Mesothelial cell of epicardium (in vitro differentiated cells): Measurements from ENCODE around the gene ASB1. TPM values are rescaled to one million over a fixed set of nuclear protein-coding genes. Genes with fewer than 3 reads are reported as not detected.

Experiments
- DNase-seq, 2 experiments: peaks; one replicate each; pipeline ENCODE4 v3.0.0; 2021; ENCODE audit warnings: low spot score in 2 of 2; ENCODE audit not compliant: unreplicated experiment in 2 of 2
- H3K27ac Mint-ChIP-seq: 2 replicates; pipeline ENCODE4 v1.8.0; 2021; ENCODE audit warnings: mixed read lengths
- H3K27me3 Mint-ChIP-seq: 2 replicates; pipeline ENCODE4 v1.8.0; 2021; ENCODE audit warnings: low read depth, mixed read lengths
- H3K36me3 Mint-ChIP-seq: 2 replicates; pipeline ENCODE4 v1.8.0; 2021; ENCODE audit warnings: mixed read lengths
- H3K4me1 Mint-ChIP-seq: 2 replicates; pipeline ENCODE4 v1.8.0; 2021; ENCODE audit warnings: mixed read lengths
- H3K4me3 Mint-ChIP-seq: 2 replicates; pipeline ENCODE4 v1.8.0; 2021; ENCODE audit warnings: mild to moderate bottlenecking, moderate library complexity, mixed read lengths
- H3K9me3 Mint-ChIP-seq: 2 replicates; pipeline ENCODE4 v1.8.0; 2021; ENCODE audit warnings: mixed read lengths
- total RNA-seq: library from RNA; stranded (reverse); gene quantifications from 3 replicates; pipeline ENCODE4 v1.2.1, GENCODE V29; 2021
- TF ChIP-seq, protein P1 (sequence below): fragments of 200-600 bp; sonication (generic); IDR thresholded peaks from one replicate; pipeline ENCODE4 v1.5.0; 2021; ENCODE audit warnings: antibody characterized with exemption; ENCODE audit not compliant: unreplicated experiment

Gene ASB1
- total RNA-seq, 1 donor from 2014 or later: 33.2 TPM

GRCh38 chr2:238453842-238454241 is 27.1 kb downstream of the ASB1 start:
- H3K27ac Mint-ChIP-seq: no peak overlapping the region
- no peaks in the 10 kb centered on the region for H3K27me3 Mint-ChIP-seq
- TF ChIP-seq, protein P1, sequence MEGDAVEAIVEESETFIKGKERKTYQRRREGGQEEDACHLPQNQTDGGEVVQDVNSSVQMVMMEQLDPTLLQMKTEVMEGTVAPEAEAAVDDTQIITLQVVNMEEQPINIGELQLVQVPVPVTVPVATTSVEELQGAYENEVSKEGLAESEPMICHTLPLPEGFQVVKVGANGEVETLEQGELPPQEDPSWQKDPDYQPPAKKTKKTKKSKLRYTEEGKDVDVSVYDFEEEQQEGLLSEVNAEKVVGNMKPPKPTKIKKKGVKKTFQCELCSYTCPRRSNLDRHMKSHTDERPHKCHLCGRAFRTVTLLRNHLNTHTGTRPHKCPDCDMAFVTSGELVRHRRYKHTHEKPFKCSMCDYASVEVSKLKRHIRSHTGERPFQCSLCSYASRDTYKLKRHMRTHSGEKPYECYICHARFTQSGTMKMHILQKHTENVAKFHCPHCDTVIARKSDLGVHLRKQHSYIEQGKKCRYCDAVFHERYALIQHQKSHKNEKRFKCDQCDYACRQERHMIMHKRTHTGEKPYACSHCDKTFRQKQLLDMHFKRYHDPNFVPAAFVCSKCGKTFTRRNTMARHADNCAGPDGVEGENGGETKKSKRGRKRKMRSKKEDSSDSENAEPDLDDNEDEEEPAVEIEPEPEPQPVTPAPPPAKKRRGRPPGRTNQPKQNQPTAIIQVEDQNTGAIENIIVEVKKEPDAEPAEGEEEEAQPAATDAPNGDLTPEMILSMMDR: no peak

GRCh38 chr2:238456449-238456848 is 29.7 kb downstream of the ASB1 start:
- Mint-ChIP-seq H3K27me3 (no peaks in the 10 kb centered on the region), H3K9me3 (peaks cover 17% of the 10 kb centered on the region), H3K27ac (no peak overlapping the region), H3K36me3 (peaks cover 15% of the 10 kb centered on the region), H3K4me3 (no peak overlapping the region), H3K4me1 (no peaks in the 10 kb centered on the region)
- no peak for DNase-seq
- TF ChIP-seq, protein P1: no peak

More at GRCh38 chr2:238453842-238454241, 27.1 kb downstream of the ASB1 start:
- no peak for DNase-seq
- H3K9me3 Mint-ChIP-seq: peaks cover 17% of the 10 kb centered on the region
- no peaks in the 10 kb centered on the region for H3K4me1 Mint-ChIP-seq
- H3K36me3 Mint-ChIP-seq: peaks cover 30% of the 10 kb centered on the region
- H3K4me3 Mint-ChIP-seq: no peak overlapping the region

DNA sequence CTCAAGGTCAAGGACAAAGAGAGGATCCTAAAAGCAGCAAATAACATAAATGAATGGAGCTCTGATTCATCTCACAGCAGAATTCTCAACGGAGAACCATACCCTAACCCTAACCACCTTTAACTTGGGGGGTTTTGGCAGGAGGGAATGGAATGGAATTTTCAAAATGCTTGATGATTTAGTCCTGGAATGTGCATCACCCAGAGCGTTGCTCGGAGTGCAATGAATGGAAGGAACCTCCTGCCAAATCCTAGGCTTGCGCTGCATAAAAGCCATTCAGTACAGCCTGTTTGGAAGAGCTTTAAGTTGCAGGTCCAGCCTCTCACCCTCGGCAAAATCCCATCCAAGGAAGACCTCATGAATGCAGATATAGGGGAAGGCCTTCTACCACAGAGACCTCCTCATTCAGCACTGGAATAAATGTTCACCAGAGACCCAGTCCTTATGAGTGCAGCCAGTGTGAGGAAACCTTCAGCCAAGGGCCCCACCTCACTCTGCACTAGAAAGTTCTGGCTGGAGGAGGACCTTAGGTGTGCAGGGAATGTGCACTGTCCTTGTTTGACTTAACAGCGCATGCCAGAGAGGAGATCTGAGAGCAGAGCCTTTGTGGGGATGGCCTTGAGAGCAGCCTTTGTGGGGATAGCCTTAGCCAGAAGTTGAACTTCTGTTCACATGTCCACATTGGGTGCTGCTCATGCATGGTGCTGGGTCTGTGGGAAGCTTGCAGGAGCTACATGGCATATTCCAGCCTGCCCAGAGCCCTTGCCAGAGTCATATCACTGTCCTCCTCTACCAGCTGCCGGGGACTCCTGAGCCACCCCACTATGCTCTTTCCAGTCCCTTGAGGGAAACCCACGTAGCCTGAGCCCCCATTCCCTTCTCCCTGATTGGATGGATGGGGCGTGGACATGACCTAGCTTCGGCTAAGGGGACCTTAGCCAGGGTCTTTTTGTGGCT is 30.5 kb downstream of the ASB1 start:
- Mint-ChIP-seq H3K36me3 (peaks cover 7% of the 10 kb centered on the region), H3K27me3 (no peaks in the 10 kb centered on the region), H3K4me3 (no peak overlapping the region), H3K27ac (no peak overlapping the region), H3K4me1 (no peaks in the 10 kb centered on the region), H3K9me3 (peaks cover 19% of the 10 kb centered on the region)
- TF ChIP-seq, protein P1: no peak
- DNase-seq: no peak

DNA sequence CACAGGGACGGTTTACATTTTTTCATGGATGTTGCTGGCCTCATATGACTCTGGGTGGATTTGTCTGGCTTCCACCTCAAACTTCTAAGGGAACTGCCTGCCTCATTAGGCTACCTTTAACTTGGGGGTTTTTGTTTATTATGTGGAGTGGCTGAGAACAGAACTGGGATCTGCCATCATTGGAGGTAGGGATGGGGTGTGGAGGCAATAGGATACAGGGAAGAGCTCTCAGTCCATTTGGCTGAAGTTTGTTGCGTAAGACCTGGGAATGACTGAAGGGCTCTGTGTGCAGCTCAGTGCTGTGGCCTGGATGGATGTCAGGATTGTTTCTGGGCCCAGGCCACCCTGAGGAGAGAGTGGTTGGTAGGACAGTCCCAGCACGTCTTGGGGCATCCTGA is 31.2 kb downstream of the ASB1 start:
- TF ChIP-seq, protein P1: no peak
- H3K27me3 Mint-ChIP-seq: no peaks in the 10 kb centered on the region
- no peak overlapping the region for H3K4me3 Mint-ChIP-seq
- no peak overlapping the region for H3K27ac Mint-ChIP-seq
- H3K36me3 Mint-ChIP-seq: peaks cover 2% of the 10 kb centered on the region
- no peak for DNase-seq
- H3K4me1 Mint-ChIP-seq: no peaks in the 10 kb centered on the region
- H3K9me3 Mint-ChIP-seq: peaks cover 20% of the 10 kb centered on the region

GRCh38 chr2:238458651-238459050 is 31.9 kb downstream of the ASB1 start:
- TF ChIP-seq, protein P1: no peak
- no peak for DNase-seq
- Mint-ChIP-seq H3K4me3 (no peak overlapping the region), H3K27me3 (no peaks in the 10 kb centered on the region), H3K4me1 (no peaks in the 10 kb centered on the region), H3K27ac (no peak overlapping the region), H3K36me3 (peaks cover 2% of the 10 kb centered on the region), H3K9me3 (peaks cover 23% of the 10 kb centered on the region)
